Dermis microvascular lymphatic vessel endothelial cell (primary cell): ENCODE measurements around the gene ADCY4. TPM values are rescaled to one million over a fixed set of nuclear protein-coding genes. Genes with fewer than 3 reads are reported as not detected.

Experiments
- DNase-seq, 2 donors: peaks; one replicate each; pipeline versions ENCODE4 v3.0.0 to v3.0.0-alpha.2; 2010; ENCODE audit warnings: low read depth in 2 of 2
- total RNA-seq: library from RNA; depleted of rRNA; stranded (reverse); fragments of >200 nt; gene quantifications from 2 replicates; pipeline ENCODE4 v1.2.1, GENCODE V29; 2014

Gene ADCY4
- total RNA-seq, 1 donor from 2014 or later = 29.3 TPM

DNA sequence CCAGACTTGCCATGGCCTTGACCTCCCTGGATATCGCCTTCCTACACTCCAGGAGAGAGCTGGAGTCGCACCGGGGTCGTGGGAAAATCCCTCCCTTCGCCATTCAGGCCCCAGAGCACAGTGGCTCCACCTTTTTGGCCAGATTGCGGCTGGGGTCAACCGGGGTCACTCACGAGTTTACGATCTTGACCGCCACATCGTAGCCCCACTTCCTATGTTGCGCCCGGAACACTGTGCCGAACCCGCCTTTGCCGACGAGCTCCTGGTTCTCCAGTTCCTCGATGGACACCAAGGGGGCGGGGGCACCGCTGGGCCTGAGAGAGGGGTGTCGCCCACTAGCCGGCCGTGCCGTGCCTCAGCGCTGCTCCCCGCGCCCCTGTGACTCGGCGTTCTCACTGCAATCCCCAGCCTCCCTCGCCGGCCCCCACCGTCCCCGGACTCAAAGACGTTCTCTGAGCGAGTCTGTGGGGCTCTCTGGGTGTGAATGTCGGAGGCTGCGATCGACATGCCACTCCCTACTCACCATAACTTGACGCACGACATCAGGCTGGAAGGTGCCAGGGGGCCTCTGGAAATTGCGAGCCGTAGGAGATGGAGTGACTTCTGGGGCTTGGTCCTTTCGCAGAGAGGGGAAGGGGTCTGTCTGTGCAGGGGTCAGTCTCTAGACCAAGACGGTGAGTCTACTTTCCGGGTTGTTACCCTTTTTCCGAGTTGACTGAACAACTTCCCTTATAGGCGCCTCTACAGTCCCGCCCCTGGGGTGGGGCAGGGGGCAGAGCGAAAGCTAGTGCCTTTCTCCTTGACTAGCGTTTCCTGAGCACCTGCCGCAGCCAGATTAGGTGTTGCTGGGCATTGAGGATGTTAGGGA lies 4.6 kb upstream of the ADCY4 start, which contains the start of gene RIPK3:
TSS of gene RIPK3 (minus strand) at position 708 of the 868 bp plus-strand sequence. CDS start at position 543, 165 bp downstream.
- peak in 1 of 2 donors; percentile 17 for DNase-seq

DNA sequence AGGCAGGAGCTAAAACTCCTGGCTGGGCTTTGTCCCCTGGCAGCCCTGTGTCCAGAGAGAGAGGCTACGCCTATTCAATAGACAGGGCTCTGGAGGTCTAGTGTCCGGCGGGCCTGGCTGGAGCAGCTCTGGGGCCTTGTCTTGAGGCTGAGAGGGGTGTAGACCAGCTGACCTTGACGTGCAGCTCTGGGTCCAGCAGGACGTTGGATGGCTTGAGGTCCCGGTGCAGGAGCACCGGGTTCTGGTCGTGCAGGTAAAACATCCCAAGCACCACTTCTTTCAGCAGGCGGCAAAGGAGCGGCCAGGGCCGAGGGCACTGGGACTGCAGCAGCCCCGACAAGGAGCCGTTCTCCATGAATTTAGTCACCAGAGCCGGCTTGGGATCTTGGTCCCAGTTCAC lies 4.0 kb upstream of the ADCY4 start:
- no peak for DNase-seq

DNA sequence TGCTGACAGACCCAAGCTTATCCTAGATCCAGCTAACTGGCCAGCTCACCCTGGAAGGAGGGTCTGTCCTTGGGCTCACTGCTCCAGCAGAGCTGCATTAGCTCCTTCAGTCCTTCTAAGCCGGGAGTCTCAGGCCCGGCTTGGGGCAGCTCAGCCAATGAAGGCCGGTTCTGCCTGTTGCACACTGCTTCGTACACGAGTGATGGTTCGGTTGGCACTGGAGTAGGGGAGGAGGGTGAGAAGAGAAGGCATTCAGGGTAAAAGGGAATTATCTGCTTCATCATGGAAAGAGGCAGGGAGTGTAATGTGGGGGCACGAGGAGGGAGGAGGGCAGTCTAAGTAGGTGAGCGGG lies 2.9 kb upstream of the ADCY4 start:
- no peak for DNase-seq

DNA sequence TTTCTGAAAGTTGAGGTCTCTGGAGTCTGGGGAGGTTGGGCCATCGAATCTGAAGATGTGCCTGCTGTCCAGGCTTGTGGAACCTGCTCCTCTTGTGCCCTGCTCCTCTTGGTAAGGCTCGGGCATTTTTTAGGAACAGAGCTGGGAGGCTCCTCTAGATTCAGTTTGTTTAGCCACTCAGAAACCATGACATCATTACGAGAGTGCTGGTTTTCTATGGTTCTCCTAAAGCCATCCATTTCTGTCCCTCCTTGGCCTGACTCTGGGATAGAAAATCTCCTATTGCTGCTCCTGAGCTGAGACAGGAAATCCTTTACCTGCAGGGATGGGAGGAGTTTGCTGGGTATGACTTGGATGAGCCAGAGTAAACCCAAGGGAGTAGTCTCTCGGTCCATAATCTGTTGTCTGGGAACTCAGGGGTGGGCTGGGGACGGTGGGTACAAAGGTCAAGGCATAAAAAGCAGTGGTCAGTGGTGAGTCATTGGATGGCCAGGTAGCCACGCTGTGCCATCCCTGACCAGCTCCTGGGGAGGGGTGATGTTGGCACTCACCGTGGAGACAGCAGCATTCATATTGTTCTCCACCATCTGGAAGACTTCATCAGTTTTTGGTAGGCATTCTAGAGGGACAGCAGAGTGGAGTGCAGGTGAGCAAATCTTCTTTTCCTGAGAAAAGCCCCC lies 2.4 kb upstream of the ADCY4 start:
- DNase-seq = no peak

DNA sequence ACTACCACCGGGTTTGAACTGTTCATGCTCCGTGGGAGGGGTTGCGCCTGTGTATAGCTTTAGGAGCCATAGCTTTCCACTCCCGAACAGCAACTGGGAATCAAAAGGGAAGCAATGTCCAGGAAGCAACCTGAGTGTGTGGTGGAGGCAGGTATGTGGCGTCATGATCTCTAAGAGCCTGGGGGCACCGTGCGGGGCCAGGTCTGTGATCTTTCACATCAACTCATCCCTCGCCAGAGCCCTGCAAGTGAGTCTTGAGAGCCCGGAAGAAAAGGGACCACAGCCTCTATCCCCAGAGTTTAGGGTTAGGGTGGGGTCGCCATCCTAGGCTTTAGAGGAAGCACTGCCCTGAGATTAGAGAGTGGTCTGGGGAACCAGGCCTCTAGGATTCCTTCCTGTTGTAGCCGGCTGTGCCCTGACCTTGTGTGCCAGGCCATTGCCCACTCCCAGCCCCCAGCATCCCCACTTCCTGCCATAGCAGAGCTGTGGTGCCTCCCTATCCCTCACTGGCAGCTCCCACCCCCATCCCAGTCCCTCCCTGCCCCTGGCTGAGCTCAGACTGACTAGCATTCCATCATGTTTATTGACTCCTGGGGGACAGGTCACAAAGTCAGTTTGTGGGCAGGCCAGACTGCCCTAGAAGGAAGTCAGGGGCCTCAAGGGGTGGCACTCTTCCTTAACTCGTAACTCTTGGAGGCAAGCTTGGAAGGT lies 745 bp upstream of the ADCY4 start:
- peak; percentile 36 to 40 for DNase-seq

DNA sequence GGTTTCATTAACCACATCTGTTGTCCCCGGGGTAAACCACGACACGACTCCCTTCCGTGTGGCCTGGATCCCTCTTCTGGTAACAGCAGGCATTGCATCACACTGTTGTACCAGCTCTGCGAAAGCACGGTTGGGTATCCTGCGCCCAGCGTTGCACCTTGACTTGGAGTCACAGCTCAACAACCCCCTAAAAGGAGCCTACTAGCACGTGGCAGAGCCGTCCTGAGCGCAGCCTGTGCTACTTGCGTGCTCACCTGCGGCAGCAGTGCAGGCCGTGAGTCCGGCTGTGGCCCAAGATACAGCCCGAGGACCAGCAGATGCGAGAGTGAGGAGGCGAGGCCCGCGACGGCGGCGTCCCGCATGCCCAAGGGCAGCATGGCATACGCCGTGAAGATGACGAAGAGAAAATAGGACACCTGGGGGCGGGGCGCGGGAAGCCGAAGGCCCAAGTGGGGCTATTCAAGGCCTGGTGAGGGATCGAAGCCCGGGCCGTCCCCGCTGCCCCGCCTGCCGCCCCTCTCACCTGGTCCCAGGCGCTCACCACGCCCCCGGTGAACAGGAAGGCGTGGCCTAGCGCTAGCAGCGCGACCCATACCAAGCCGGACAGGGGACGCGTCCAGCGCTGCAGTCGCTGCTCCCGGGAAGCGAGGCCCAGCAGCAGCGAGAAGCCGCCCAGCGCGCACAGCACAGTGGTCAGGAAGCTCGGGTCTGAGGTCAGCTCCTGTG lies 2.4 kb downstream of the ADCY4 start:
- peak; percentile 36 to 52 for DNase-seq

DNA sequence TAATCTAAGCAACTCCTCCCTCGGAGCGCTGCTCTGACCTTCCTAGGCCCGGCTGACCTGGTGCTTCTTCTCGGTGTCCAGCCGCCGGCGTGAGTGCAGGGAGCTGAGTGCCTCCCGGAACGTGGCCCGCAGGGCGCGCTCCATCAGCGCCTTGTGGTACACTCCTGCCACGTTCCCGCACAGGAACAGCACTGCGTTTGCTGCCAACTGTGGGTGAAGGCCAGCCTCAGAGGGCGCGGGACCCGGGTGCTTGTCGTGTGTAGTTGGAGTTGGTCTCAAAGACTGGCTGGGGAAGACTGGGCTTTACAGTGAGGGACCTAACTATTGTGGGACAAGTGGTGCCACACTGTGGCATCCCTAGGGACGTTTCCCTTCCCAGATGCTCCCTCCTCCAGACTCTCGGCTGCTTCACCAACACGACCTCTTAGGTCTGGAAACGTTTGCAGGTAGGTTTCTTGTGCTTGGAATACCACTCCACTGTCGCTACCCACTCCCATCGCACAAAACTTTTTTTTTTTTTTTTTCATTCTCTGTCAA lies 3.1 kb downstream of the ADCY4 start:
- DNase-seq = no peak

DNA sequence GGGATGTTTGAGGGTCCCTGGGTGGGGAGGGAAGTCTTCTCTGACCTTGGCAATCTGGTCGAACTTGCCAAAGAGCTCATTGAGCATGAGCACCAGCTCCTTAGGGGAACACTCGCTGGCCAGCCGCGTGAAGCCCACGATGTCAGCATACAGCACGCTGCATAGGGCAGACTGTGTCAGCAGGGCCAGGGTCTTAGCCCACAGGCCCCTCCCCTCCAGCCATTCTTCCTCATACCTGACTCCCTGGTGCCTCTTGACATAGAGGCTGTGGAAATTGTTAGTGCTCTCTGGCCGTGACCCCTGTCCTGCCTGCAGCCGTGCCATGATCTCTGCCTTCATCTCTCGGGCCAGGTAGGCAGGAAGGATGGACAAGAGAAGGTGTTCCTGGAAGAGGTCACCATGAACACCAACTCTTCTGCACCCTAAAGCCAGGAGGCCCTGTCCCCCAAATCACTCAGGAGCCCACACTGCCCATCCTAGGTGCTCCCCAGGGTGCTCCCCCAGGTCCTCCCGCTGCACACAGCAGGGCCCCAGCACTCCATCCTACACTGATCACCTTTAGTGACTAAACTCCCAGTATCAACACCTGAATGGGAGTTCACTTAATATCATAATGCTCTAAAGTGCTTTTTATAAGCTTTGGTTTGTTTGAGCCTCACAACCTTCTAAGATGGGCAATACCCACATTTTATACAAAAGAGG lies 3.7 kb downstream of the ADCY4 start:
- DNase-seq = no peak

DNA sequence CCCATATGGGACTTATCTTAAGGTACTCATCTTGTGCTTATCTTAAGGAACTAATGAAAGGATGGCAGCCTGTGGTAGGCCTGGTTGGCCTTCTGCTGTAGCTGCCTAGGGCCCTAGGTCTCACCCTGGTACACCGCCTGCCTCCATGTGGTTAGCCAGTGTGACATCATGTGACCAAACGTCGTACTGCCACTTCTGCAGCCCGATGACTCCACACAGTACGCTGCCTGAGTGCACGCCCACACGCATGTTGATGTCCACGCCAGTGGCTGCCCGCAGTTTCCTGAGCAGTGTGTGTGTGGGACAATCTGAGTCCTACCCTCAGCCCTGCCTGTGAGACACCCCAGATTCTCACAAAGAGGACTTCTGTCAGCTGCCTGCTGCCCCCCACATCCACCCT lies 5.1 kb downstream of the ADCY4 start:
- no peak for DNase-seq

DNA sequence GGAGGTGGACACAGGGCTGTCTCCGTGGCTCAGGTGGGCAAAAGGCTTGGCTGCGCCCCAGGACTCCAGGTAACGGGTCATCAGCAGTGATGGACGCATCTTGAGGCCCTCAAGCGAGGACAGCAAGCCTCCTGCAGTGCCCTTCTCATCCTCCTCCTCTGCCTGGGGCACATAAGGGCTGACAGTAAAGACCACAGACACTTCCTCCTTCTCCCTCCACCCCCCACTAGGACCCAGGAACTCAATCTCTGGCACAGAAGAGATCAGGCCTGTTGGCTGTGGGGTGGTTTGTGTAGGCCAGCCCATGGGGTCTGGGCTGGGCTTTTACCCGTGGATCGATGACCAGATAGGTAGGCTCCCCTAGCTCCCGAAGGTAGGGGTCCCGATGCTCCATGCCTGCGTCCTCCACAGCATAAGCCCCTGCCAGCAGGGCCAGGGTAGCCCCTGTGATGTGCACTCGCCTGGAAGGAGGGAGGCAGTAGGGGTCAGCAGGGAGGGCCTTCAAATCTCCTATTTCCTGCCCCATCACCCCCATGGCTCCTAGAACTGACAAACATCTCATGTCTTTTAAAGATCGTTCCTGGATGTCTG lies 5.7 kb downstream of the ADCY4 start:
- no peak for DNase-seq

DNA sequence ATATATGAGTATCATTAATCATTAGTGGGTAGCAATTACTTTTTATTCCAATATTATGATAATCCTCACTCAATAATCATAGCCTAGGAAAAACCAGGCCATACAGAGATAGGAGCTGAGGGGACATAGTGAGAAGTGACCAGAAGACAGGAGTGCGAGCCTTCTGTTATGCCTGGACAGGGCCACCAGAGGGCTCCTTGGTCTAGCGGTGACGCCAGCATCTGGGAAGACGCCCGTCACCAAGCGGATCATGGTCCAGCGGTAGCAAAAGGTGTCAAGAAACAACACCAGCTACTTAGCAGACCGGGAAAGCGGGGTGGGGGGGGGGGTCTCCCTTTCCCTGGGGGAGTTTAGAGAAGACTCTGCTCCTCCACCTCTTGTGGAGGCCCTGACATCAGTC lies 7.0 kb downstream of the ADCY4 start:
- DNase-seq = peak in 1 of 2 donors; percentile 28

DNA sequence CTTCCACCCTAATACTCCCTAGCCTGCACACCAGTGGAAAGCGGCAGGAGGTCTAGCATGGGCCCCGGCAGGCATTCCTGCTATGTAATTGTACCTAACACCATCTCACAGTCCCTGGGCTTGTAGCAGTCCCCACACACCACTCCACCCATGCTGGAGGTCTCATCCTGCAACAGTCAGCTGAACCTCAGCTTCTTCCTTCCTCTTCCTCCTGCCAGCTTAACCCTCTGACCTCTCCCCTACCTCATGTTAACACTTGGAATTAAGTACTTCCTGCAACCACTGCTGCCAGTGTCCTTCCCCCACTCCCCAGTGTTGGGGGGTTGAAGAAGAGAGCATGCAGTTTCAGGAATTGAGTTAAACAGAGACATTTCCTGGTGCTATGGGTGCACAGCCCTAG lies 7.6 kb downstream of the ADCY4 start:
- DNase-seq = no peak

DNA sequence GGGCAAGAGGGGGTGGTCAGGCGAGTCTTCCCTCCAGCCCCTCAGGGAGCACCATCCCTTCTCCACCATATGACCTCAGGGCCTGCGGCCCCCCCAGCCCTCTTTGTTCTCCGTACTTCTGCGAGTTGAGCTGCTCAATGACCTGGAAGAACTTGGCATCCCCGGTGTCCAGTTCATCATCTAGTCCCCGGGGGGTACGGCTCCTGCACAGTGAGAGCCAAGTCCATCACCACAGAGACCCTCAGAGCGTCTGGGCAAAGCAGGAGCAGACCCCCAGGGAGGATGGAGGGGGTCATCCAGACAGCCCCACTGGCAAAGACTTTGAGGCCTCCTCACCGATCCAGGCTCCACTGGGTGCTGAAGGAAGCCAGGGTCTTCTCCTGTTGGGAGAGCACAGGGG lies 8.9 kb downstream of the ADCY4 start:
- no peak for DNase-seq

DNA sequence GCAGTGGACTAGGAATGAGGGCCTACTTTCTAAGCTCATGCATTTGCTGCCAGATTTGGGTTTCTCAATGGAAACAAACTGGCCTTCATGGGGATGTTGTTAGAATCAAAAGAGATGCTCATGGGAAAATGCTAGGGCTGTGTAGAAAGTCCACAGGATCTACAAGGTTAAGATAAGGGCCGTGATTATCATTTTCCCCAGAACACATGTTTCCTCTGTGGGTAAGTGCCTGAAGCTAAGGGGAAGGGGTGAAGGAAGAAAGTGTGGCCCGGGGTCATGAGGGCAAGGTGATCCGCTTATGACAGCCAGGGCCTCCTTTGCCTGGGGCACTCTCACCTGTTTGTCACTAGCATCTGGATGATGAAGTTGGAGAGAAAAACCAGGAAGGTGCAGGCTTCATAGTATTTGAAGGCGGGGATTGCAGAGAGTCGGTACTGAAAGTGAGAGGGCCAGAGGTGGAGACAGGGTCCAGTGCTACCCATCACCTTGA lies 9.8 kb downstream of the ADCY4 start:
- no peak for DNase-seq

DNA sequence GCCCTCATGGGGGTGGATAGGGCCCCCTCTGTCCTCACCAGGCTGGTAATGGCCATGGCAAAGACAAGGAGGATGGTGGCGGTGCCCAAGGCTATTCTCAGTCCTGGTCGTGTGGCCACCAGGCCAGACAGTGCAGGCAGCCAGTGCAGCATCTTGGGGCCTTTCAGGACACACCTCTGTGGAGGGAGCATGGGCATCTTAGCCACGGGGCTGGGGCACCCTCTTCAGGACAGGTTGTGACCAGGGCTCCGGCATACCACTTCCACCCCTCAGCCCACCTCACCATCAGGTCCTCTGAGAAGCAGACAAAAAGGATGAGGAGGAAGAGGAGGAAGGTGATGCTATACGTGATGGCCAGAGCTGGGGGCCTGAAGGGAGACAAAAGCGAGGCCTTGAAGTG lies 10.8 kb downstream of the ADCY4 start:
- DNase-seq = no peak

DNA sequence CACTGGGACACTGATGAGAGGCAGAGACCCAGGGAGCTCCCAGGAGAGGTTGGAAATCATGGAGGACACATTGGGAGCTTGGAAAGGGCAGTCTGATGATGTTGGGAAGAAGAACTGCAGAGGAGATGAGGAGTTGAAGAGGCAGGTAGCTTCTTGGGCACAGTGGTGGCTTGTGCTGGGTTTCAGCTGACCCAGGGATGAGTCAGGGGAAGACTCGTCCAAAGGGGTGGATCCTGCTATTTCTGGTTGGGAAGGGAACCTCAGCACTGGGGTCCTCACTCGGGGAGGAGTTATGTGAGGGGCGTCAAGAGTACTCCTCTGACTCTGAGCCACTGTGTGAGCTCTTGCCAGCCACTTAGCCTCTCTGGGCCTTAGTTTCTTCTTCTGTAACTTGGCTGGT lies 11.5 kb downstream of the ADCY4 start:
- DNase-seq = no peak

DNA sequence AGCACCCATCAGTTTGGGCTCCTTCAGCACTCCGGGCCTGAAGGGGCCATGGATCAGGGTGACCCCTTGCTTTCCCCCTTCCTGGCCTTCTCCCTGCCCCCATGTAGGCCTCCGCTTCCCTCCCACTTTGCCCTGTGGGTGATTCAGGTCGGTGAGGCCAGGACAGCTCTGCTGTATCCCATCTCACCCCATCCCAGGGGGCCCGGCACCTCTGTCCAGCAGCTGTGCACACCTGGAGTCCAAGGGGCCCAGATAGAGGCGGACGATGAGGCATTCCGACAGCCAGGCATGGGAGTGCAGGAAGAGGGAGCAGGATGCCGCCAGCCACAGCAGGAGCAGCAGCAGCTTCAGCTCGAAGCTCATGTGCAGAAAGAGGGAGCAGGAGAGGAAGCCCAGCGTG lies 12.2 kb downstream of the ADCY4 start:
- DNase-seq = no peak

DNA sequence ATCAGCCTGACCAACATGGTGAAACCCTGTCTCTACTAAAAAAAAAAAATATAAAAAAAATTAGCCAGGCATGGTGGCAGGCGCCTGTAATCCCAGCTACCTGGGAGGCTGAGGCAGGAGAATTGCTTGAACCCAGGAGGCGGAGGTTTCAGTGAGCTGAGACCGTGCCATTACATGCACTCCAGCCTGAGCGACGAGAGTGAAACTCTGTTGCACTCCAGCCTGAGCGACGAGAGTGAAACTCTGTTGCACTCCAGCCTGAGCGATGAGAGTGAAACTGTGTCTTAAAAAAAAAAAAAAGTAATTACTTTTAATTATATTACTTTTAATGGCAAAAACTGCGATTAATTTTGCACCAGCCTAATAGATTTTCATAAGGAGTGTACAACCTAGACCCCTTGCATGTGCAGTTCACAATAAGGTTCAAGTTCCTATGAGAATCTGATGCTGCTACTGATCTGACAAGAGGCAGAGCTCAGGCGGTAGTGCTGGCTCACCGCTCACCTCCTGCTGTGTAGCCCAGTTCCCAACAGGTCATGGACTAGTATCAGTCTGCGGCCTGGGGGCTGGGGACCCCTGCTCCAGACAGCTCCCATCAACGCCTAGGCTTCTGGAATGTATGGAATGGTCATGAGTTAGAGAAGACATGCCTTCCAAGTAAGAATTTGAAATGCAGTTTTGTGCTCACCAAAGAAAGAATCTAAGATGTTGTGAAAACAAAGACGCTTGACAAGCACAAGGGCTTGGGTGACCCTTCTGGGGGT lies 13.5 kb downstream of the ADCY4 start:
- DNase-seq = no peak

DNA sequence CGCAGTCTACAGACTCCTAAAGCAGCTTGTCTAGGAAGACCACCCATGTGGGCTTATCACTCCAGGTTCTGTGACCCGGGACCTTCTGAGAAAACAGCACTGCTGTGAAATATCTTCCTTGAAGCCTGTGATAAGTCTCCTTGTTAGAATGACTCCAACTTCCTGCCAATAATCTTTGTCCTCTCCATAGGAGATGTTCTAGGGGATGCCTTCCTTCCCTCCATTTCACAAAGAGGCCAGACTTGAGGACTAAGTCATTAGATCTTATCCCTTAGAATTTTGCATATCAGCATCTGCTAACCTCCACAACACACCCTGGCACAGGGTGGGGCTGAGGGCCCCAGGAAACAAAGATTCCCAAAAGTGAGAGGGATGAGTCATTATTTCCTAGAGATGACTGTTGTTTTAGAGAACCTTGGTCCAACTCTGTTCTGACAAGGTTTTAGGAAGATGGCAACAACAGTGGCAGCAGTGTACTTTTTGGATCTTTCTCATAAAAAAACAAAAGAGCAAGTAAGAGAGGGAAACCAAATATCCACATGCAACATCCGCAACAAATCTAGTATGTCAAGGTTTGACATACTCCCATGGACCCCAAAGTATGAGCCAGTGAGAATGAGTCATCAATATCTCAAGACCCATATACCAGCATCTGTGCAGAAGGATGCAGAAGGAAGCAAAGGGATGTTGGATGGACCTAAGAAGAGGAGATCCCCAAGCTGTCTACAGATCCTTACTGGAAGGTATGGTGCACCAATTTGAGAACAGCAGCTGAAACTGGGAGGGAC lies 17.5 kb downstream of the ADCY4 start:
- no peak for DNase-seq
